HG02884 (cell line): ENCODE data around the gene SLC24A3.

Source experiments
- ATAC-seq: cut with Tn5 transposase; IDR thresholded peaks from one replicate; pipeline ENCODE4 v1.9.1; 2021; ENCODE audit warnings: mild to moderate bottlenecking, moderate library complexity; ENCODE audit not compliant: unreplicated experiment

Gene SLC24A3

GRCh38 chr20:19380211-19380610, 167.8 kb downstream of the SLC24A3 start:
- no peak for ATAC-seq

- ATAC-seq: no peak
These were observed 169.5 kb downstream of the SLC24A3 start for GRCh38 chr20:19381947-19382346.

GRCh38 chr20:19382386-19383340, 170.2 kb downstream of the SLC24A3 start:
- no peak for ATAC-seq

GRCh38 chr20:19384940-19385339, 172.5 kb downstream of the SLC24A3 start:
- no peak for ATAC-seq

- ATAC-seq: no peak
These were observed 174.8 kb downstream of the SLC24A3 start for GRCh38 chr20:19387251-19387650.

- no peak for ATAC-seq
These were observed 180.1 kb downstream of the SLC24A3 start for GRCh38 chr20:19392344-19393130.

- no peak for ATAC-seq
These were observed 184.1 kb downstream of the SLC24A3 start for GRCh38 chr20:19396460-19397081.

GRCh38 chr20:19397226-19397625, 184.8 kb downstream of the SLC24A3 start:
- ATAC-seq: no peak

GRCh38 chr20:19397666-19398065, 185.2 kb downstream of the SLC24A3 start:
- no peak for ATAC-seq

GRCh38 chr20:19401096-19401495, 188.7 kb downstream of the SLC24A3 start:
- ATAC-seq: no peak

GRCh38 chr20:19403549-19403948, 191.1 kb downstream of the SLC24A3 start:
- no peak for ATAC-seq

GRCh38 chr20:19404826-19405225, 192.4 kb downstream of the SLC24A3 start:
- ATAC-seq: no peak

GRCh38 chr20:19405958-19406357, 193.5 kb downstream of the SLC24A3 start:
- ATAC-seq: no peak

GRCh38 chr20:19406381-19406780, 193.9 kb downstream of the SLC24A3 start:
- ATAC-seq: no peak

GRCh38 chr20:19407196-19407595, 194.8 kb downstream of the SLC24A3 start:
- no peak for ATAC-seq

GRCh38 chr20:19407736-19408135, 195.3 kb downstream of the SLC24A3 start:
- ATAC-seq: no peak

- no peak for ATAC-seq
These were observed 196.5 kb downstream of the SLC24A3 start for GRCh38 chr20:19408971-19409370.

GRCh38 chr20:19411811-19412210, 199.4 kb downstream of the SLC24A3 start:
- no peak for ATAC-seq

- ATAC-seq: no peak
These were observed 199.8 kb downstream of the SLC24A3 start for GRCh38 chr20:19412254-19412653.

GRCh38 chr20:19414600-19414999, 202.2 kb downstream of the SLC24A3 start:
- no peak for ATAC-seq

- no peak for ATAC-seq
These were observed 203.3 kb downstream of the SLC24A3 start for GRCh38 chr20:19415786-19416185.
